ENCODE measurements around the gene KAT7.

- TF ChIP-seq POLR2A (IDR thresholded peaks at IDR 0.05) (no peak), POLR2AphosphoS5 (IDR thresholded peaks at IDR 0.05) (peak; percentile 67), CTCF (IDR thresholded peaks at IDR 0.05) (no peak)
These were observed 47.9 kb downstream of the KAT7 start for GRCh38 chr17:49836111-49837030.
